Vagina (tissue), 2 donors: ENCODE data around the gene C12orf60. TPM values are rescaled to one million over a fixed set of nuclear protein-coding genes. Genes with fewer than 3 reads are reported as not detected.
A peak's percentile ranks its signal among the peaks of the same experiment; 100 is the strongest.

Source experiments
- DNase-seq, 2 donors: peaks; one replicate each; pipeline ENCODE4 v3.0.0-alpha.2; 2017; ENCODE audit errors: extremely low spot score in 2 of 2
- H3K27ac ChIP-seq: fragments of 200-600 bp; sonication (generic); one replicate; pipeline ENCODE4 v1.5.1; 2019
- H3K27me3 ChIP-seq: fragments of 200-600 bp; sonication (generic); one replicate; pipeline ENCODE4 v1.5.1; 2019
- H3K36me3 ChIP-seq, 2 donors: fragments of 200-600 bp; sonication (generic); one replicate each; pipeline ENCODE4 v1.5.1; 2017 to 2019
- H3K4me1 ChIP-seq: fragments of 200-600 bp; sonication (generic); one replicate; pipeline ENCODE4 v1.5.1; 2019
- H3K4me3 ChIP-seq, 2 donors: fragments of 200-600 bp; sonication (generic); 1 replicate in 1 of 2; 2 replicates in 1 of 2; pipeline ENCODE4 v1.5.1; 2016 to 2019
- H3K9me3 ChIP-seq: fragments of 200-600 bp; sonication (generic); one replicate; pipeline ENCODE4 v1.5.1; 2019
- POLR2A ChIP-seq, 2 donors: fragments of 450-650 bp; IDR thresholded peaks; one replicate each; pipeline ENCODE4 v1.6.1; 2017; ENCODE audit warnings: antibody characterized with exemption in 2 of 2, mild to moderate bottlenecking in 2 of 2, moderate library complexity in 2 of 2
- POLR2AphosphoS5 ChIP-seq, 2 donors: sonication (generic); formaldehyde crosslinking; IDR thresholded peaks; one replicate each; pipeline ENCODE4 v1.9.0; 2017; ENCODE audit warnings: antibody characterized with exemption in 2 of 2, mild to moderate bottlenecking in 2 of 2, low read depth in 1 of 2; ENCODE audit not compliant: insufficient read depth in 1 of 2
- intact Hi-C: fragments of 100-400 bp; cut with DNase I; formaldehyde crosslinking; loops from one replicate; pipeline ENCODE4 v1.15.1; 2023
- total RNA-seq: library from RNA; depleted of rRNA; stranded (reverse); fragments of >200 nt; gene quantifications from one replicate; pipeline ENCODE4 v1.2.3, GENCODE V29; 2016
- TF ChIP-seq, protein P1 (sequence below), 3 experiments: fragments of 450-650 bp in 2 of 3; fragments of 200-600 bp in 1 of 3; sonication (generic) in 1 of 3; IDR thresholded peaks; one replicate each; pipeline ENCODE4 v1.5.1; 2017 to 2019; ENCODE audit warnings: antibody characterized with exemption in 3 of 3, mild to moderate bottlenecking in 2 of 3, moderate library complexity in 2 of 3

The C12orf60 gene
- total RNA-seq, 1 donor from 2014 or later, result 0.74 TPM

DNA sequence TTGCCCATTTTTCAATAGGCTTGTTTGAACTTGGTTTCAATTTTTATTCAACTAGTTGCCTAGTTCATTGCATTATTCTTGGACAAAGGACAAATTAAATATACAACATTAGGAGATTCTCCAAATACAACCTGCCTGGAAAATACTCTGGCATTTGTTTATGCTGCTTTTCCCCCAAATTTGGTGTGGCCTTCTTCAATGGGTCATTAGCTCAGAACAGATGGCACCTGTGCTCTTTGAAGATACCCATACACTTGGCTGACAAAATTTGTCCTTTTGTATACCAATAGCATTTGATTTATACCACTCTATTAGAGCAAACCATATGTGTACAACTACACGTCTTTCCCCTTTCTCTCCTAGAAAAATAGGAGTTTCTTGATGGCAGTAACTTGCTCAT is 35.9 kb upstream of the C12orf60 start:
- H3K4me1 ChIP-seq, result peaks cover 24% of the 10 kb centered on the region
- no peak overlapping the region for H3K27ac ChIP-seq

DNA sequence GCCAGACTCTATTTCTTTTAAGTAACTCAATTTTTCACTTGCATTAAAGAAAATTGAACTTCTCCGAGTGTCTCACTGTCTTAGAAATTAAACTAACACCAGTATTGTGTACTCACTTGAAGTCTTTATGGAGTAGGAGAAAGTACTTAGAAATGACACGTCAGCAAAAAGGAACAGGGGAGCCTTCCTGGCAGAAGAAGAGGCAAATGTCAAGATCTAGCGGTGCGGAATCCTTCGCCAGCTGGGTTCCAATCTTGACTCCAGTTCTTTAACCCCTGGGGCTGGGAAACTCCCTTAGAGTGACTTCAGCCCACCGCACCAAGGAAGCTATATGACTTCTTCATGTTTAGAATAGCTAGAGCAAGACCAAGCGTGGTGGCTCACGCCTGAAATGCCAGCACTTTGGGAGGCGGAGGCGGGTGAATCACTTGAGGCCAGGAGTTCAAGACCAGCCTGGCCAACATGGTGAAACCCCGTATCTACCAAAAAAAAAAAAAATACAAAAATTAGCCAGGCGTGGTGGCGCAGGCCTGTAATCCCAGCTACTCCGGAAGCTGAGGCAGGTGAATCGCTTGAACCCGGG is 34.6 kb upstream of the C12orf60 start:
- Histone ChIP-seq H3K27ac (peak overlapping the region; percentile 94), H3K27me3 (no peaks in the 10 kb centered on the region), H3K9me3 (no peaks in the 10 kb centered on the region), H3K4me1 (peaks cover 24% of the 10 kb centered on the region), H3K4me3 (peak overlapping the region; percentile 67 to 82), H3K36me3 (no peaks in the 10 kb centered on the region)
- no peak for DNase-seq
- TF ChIP-seq, protein P1, sequence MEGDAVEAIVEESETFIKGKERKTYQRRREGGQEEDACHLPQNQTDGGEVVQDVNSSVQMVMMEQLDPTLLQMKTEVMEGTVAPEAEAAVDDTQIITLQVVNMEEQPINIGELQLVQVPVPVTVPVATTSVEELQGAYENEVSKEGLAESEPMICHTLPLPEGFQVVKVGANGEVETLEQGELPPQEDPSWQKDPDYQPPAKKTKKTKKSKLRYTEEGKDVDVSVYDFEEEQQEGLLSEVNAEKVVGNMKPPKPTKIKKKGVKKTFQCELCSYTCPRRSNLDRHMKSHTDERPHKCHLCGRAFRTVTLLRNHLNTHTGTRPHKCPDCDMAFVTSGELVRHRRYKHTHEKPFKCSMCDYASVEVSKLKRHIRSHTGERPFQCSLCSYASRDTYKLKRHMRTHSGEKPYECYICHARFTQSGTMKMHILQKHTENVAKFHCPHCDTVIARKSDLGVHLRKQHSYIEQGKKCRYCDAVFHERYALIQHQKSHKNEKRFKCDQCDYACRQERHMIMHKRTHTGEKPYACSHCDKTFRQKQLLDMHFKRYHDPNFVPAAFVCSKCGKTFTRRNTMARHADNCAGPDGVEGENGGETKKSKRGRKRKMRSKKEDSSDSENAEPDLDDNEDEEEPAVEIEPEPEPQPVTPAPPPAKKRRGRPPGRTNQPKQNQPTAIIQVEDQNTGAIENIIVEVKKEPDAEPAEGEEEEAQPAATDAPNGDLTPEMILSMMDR (IDR thresholded peaks at IDR 0.05), result no peak
- no peak for TF ChIP-seq POLR2AphosphoS5 (IDR thresholded peaks at IDR 0.05; ENCODE audit: insufficient read depth in 1 of 2, low read depth in 1 of 2)
- no peak for TF ChIP-seq POLR2A (IDR thresholded peaks at IDR 0.05)
- intact Hi-C loops, result no loop called here

More for the DNA sequence above, 35.9 kb upstream of the C12orf60 start:
- no peak for DNase-seq
- Histone ChIP-seq H3K36me3 (no peaks in the 10 kb centered on the region), H3K4me3 (no peak overlapping the region), H3K9me3 (no peaks in the 10 kb centered on the region), H3K27me3 (no peaks in the 10 kb centered on the region)
- TF ChIP-seq POLR2AphosphoS5 (IDR thresholded peaks at IDR 0.05; ENCODE audit: insufficient read depth in 1 of 2, low read depth in 1 of 2) (no peak), POLR2A (IDR thresholded peaks at IDR 0.05) (no peak)
- TF ChIP-seq, protein P1 (IDR thresholded peaks at IDR 0.05), result no peak
- intact Hi-C loops, result no loop called here

DNA sequence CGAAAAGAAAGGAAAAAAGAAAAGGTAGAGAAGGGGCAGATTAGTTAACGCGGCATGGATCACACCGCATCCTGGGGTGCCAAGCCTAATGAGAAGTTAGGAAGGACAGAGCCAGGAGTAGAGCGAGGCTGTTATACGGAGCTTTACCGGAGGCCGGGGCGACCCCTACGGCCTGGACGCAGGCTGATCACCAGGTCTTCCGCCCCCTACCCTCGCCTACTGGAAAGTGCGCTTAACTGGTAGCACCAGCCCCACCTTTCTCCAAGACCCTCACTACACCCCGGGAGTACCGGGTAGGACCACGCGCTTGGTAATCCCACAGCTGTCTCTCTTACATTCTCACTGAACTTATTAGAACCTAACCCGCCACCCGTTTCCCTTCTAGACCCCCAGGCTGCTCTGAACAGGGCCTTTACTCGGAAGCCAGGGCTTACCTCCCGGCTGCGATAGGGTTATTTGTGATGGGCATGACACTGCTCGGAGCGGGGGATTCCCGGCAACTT is 34.0 kb upstream of the C12orf60 start:
- DNase-seq, result peak in 1 of 2 donors; percentile 93
- intact Hi-C loops, result no loop called here
- TF ChIP-seq POLR2A (IDR thresholded peaks at IDR 0.05), result no peak
- TF ChIP-seq, protein P1 (IDR thresholded peaks at IDR 0.05), result no peak
- TF ChIP-seq POLR2AphosphoS5 (IDR thresholded peaks at IDR 0.05; ENCODE audit: insufficient read depth in 1 of 2, low read depth in 1 of 2), result no peak
- Histone ChIP-seq H3K27ac (peak overlapping the region; percentile 94), H3K36me3 (no peaks in the 10 kb centered on the region), H3K4me3 (peak overlapping the region; percentile 67 to 82), H3K4me1 (peaks cover 24% of the 10 kb centered on the region), H3K27me3 (no peaks in the 10 kb centered on the region), H3K9me3 (no peaks in the 10 kb centered on the region)

DNA sequence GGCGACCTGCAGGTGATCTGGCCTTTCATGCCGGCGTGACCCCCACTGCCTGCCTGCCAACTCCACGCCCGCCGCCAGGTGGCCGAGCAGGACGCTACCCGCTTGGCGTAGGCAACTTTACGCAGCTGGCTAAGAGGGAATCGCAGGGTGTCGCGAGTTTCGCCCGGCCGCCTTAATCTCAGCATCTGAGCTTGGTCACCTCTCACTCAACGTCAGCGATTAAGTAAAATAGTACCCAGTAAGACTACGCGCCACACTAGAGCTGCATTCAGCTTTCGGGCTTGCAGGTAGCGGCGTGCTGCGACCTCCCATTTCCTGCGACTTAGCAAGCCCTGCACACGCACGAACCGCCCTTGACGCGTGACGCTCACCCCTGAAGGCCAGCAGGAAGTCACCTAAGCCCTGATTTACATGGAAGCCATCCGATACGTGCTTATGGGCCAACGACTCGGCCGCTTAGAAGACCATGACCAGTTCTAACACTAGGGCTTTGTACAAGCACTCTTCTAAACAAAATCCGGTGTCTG is 33.4 kb upstream of the C12orf60 start:
- H3K9me3 ChIP-seq, result no peaks in the 10 kb centered on the region
- TF ChIP-seq POLR2AphosphoS5 (IDR thresholded peaks at IDR 0.05; ENCODE audit: insufficient read depth in 1 of 2, low read depth in 1 of 2) (peak in 1 of 2 donors; percentile 61), POLR2A (IDR thresholded peaks at IDR 0.05) (peak in 1 of 2 donors; percentile 9)
- TF ChIP-seq, protein P1 (IDR thresholded peaks at IDR 0.05), result peak; percentile 58 to 83 (median 65)
- DNase-seq, result peak in 1 of 2 donors; percentile 92
- H3K4me3 ChIP-seq, result peak overlapping the region; percentile 67 to 82
- H3K36me3 ChIP-seq, result no peaks in the 10 kb centered on the region
- H3K27me3 ChIP-seq, result no peaks in the 10 kb centered on the region
- intact Hi-C loops, result loop anchor here (10.0 kb wide), 1 partner anchor 115 kb away; the partner anchor contains the start of gene MGP
- peaks cover 24% of the 10 kb centered on the region for H3K4me1 ChIP-seq
- peak overlapping the region; percentile 94 for H3K27ac ChIP-seq
